ENCODE measurements around the gene PDE6D. TPM values are rescaled to one million over a fixed set of nuclear protein-coding genes. Genes with fewer than 3 reads are reported as not detected.

PDE6D gene
- total RNA-seq, 1 donor from 2014 or later = 14.1 TPM

DNA sequence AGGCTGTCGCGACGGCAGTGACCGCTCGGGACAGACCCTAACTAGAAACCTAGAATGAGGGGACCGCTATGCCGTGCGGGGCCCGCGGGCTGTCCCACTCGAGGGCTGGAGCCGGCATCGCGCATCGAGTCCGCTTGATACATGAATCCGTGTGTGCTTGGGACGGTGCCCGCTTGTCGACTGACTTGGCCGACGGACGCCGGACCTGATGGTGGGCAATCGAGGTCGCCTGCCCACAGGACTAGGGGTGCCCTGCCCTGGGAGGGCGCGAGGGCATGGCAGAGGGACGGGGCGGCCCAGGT lies 73.5 kb downstream of the PDE6D start:
- H3K27me3 ChIP-seq (ENCODE audit: control insufficient read depth in 3 of 3, insufficient read depth in 3 of 3, low read length in 3 of 3) = no peaks in the 10 kb centered on the region
- H3K36me3 ChIP-seq (ENCODE audit: control insufficient read depth in 3 of 3, insufficient read depth in 3 of 3, low read length in 3 of 3) = peaks cover 9 to 11% (median 10%) of the 10 kb centered on the region in 3 donors
- peak overlapping the region; percentile 97 for H3K27ac ChIP-seq (ENCODE audit: low read depth, low read length)
- H3K4me1 ChIP-seq (ENCODE audit: control insufficient read depth in 3 of 3, insufficient read depth in 3 of 3, low read length in 3 of 3) = peaks cover 28 to 52% (median 40%) of the 10 kb centered on the region in 3 donors
- H3K9me3 ChIP-seq (ENCODE audit: control insufficient read depth in 3 of 3, low read length in 3 of 3) = no peaks in the 10 kb centered on the region
- H3K9ac ChIP-seq (ENCODE audit: low read depth in 1 of 3, low read length in 3 of 3) = peak overlapping the region; percentile 95 to 100 (median 98)
- H3K4me3 ChIP-seq (ENCODE audit: low read length in 3 of 3) = peak overlapping the region; percentile 72 to 98 (median 90)

DNA sequence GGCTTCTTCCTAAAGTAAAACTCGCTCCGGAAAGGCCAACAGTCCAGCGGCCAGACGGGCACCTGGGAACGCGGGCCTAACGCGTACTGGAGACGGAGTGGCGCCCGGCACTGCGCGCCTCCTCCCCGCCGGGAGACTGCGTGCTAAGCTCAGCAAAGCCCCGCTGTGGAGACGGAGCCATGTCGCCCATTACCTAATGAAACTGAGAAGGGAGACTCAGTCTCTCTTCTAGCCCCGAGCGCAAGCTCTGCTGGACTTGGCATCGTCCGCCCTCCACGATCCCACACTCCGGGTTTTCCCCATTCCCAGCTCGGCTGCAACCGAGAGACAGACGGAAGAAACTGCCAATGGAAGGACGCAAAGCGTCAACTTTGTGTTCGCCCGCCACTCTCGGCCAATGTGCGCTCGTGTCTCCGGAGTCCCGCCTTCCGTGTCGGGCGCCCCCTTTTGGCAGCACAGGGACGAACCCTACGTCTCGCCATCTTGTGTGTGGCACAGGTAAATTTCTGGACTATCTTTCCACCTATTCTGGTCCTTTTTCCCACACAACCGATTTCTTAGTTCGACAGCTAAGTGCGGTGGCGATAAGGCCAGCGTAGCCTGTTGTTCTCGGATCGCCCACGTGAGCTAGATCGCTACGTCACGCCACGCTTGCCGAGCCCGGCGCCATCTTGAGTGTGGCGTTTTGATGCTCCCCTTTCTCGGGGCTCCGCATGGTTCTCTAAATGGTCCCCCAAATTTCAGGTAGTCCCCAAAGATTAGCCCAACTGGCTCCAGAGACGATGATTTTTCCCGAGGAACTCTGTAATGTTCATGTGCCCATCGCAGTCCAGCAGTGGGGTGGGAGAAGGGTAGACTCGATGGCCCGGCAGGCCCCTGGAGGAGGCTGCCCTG lies 74.1 kb downstream of the PDE6D start:
- no peaks in the 10 kb centered on the region for H3K27me3 ChIP-seq (ENCODE audit: control insufficient read depth in 3 of 3, insufficient read depth in 3 of 3, low read length in 3 of 3)
- no peaks in the 10 kb centered on the region for H3K9me3 ChIP-seq (ENCODE audit: control insufficient read depth in 3 of 3, low read length in 3 of 3)
- peaks cover 3 to 5% (median 4%) of the 10 kb centered on the region in 3 donors for H3K36me3 ChIP-seq (ENCODE audit: control insufficient read depth in 3 of 3, insufficient read depth in 3 of 3, low read length in 3 of 3)
- H3K4me1 ChIP-seq (ENCODE audit: control insufficient read depth in 3 of 3, insufficient read depth in 3 of 3, low read length in 3 of 3) = peaks cover 22 to 49% (median 38%) of the 10 kb centered on the region in 3 donors
- peak overlapping the region; percentile 95 to 100 (median 98) for H3K9ac ChIP-seq (ENCODE audit: low read depth in 1 of 3, low read length in 3 of 3)
- H3K4me3 ChIP-seq (ENCODE audit: low read length in 3 of 3) = peak overlapping the region; percentile 72 to 98 (median 90)
- H3K27ac ChIP-seq (ENCODE audit: low read depth, low read length) = peak overlapping the region; percentile 97

DNA sequence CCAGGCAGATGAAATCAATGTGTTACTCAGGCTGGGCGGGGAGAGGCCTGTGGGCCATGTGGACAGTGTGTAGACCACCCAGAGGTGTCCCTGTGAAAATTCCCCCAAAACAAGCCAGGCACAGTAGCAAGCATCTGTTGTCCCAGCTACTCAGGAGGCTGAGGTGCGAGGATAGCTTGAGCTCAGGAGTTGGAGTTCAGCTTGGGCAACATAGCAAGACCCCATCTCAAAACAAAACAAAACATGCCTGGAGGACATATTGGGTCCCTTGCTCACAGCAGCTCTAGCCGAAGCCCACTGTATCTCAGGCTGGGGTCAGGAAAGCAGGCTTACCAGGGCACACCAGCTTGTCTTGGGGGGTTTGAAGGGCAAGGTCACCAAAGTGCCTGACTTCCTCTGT lies 77.1 kb downstream of the PDE6D start:
- Histone ChIP-seq H3K36me3 (ENCODE audit: control insufficient read depth in 3 of 3, insufficient read depth in 3 of 3, low read length in 3 of 3) (no peaks in the 10 kb centered on the region), H3K9me3 (ENCODE audit: control insufficient read depth in 3 of 3, low read length in 3 of 3) (no peaks in the 10 kb centered on the region), H3K4me1 (ENCODE audit: control insufficient read depth in 3 of 3, insufficient read depth in 3 of 3, low read length in 3 of 3) (peaks cover 11 to 35% (median 25%) of the 10 kb centered on the region in 3 donors), H3K9ac (ENCODE audit: low read depth in 1 of 3, low read length in 3 of 3) (no peak overlapping the region), H3K27me3 (ENCODE audit: control insufficient read depth in 3 of 3, insufficient read depth in 3 of 3, low read length in 3 of 3) (no peaks in the 10 kb centered on the region), H3K4me3 (ENCODE audit: low read length in 3 of 3) (no peak overlapping the region), H3K27ac (ENCODE audit: low read depth, low read length) (no peak overlapping the region)

DNA sequence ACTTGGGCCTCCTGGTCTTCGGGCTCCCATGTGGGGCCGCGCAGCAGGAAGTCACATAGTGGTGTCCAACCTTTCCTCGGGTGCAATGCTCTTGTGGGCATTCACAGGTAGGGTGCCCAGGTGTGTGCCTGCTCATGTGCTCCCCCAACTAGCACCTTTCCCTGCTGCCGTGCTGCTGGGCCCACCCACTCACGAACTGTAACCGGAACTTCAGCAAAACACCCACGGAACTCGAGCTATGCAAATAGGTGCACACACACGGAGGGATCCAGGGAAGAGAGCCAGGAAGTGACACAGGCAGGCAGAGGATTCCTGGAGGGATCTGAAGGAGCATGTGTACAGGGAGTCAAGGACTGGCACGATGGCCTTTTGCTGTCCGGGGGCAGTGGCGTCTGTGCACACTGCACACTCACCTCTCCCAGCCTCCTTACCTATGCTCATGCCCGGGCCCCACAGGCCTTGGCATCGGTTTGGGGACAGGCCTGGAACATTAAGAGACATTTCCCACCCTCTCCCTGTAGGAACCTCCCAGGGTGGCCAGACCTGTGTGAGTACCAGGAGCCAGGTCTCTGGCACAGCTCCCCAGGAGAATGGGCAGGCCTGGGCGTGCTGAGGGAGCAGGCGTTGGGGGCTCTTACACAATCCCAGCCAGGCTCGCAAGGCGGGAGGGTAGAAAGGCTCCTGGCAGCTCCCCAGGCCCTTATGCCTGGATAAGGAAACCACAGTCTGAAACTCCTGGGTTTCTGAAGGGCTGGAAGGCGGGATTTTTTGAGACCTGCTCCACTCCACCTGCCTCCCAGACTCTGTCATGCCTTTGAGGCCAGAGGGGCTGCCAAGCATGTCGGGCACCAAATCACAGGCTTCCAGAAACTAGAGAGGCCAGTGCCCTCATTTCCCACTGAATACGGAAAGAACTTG lies 79.4 kb downstream of the PDE6D start:
- Histone ChIP-seq H3K27me3 (ENCODE audit: control insufficient read depth in 3 of 3, insufficient read depth in 3 of 3, low read length in 3 of 3) (no peaks in the 10 kb centered on the region), H3K9ac (ENCODE audit: low read depth in 1 of 3, low read length in 3 of 3) (peak overlapping the region in 2 of 3 donors; percentile 50 to 64), H3K9me3 (ENCODE audit: control insufficient read depth in 3 of 3, low read length in 3 of 3) (no peaks in the 10 kb centered on the region), H3K36me3 (ENCODE audit: control insufficient read depth in 3 of 3, insufficient read depth in 3 of 3, low read length in 3 of 3) (no peaks in the 10 kb centered on the region), H3K27ac (ENCODE audit: low read depth, low read length) (peak overlapping the region; percentile 30), H3K4me3 (ENCODE audit: low read length in 3 of 3) (no peak overlapping the region), H3K4me1 (ENCODE audit: control insufficient read depth in 3 of 3, insufficient read depth in 3 of 3, low read length in 3 of 3) (peaks cover 7 to 28% (median 20%) of the 10 kb centered on the region in 3 donors)

DNA sequence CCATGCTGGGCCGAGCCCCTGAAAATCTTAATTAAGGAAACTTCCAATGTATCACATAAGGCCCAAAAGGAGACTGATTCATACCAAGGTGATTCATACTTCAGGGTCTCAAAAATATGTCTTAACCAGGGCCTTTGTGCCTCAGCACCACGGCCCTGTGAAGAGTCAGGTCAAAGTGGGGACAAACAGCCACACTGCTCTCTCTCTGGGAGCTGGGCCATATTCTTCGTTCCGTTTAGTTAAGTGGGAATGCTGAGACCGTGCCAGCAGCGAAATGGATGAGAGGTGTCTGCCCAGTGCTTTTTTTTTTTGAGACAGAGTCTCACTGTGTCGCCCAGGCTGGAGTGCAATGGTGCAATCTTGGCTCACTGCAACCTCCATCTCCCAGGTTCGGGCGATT lies 82.1 kb downstream of the PDE6D start:
- Histone ChIP-seq H3K36me3 (ENCODE audit: control insufficient read depth in 3 of 3, insufficient read depth in 3 of 3, low read length in 3 of 3) (no peaks in the 10 kb centered on the region), H3K27ac (ENCODE audit: low read depth, low read length) (no peak overlapping the region), H3K4me3 (ENCODE audit: low read length in 3 of 3) (no peak overlapping the region), H3K4me1 (ENCODE audit: control insufficient read depth in 3 of 3, insufficient read depth in 3 of 3, low read length in 3 of 3) (peaks cover 6 to 11% (median 9%) of the 10 kb centered on the region in 3 donors), H3K27me3 (ENCODE audit: control insufficient read depth in 3 of 3, insufficient read depth in 3 of 3, low read length in 3 of 3) (no peaks in the 10 kb centered on the region), H3K9ac (ENCODE audit: low read depth in 1 of 3, low read length in 3 of 3) (no peak overlapping the region), H3K9me3 (ENCODE audit: control insufficient read depth in 3 of 3, low read length in 3 of 3) (no peaks in the 10 kb centered on the region)

DNA sequence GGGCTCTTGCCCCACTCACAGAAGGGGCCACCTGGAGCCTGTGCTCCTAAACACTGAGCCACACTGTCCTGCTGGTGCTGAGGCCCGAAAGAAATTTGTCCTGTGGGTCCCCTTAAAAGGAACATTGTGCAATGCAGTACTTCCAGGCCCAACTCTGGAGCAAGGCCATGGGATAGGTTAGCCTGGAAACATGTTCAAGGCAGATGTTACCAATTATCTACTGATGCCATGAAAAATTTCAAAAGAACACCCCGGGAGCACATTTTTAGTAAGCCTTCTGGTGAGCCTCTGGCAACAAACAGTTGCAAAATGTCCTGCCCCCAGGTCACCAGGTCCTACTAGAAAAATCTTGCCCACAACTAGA lies 85.1 kb downstream of the PDE6D start:
- Histone ChIP-seq H3K4me1 (ENCODE audit: control insufficient read depth in 3 of 3, insufficient read depth in 3 of 3, low read length in 3 of 3) (peaks cover 0 to 6% (median 0%) of the 10 kb centered on the region in 3 donors), H3K27ac (ENCODE audit: low read depth, low read length) (no peak overlapping the region), H3K4me3 (ENCODE audit: low read length in 3 of 3) (no peak overlapping the region), H3K9me3 (ENCODE audit: control insufficient read depth in 3 of 3, low read length in 3 of 3) (no peaks in the 10 kb centered on the region), H3K36me3 (ENCODE audit: control insufficient read depth in 3 of 3, insufficient read depth in 3 of 3, low read length in 3 of 3) (no peaks in the 10 kb centered on the region), H3K27me3 (ENCODE audit: control insufficient read depth in 3 of 3, insufficient read depth in 3 of 3, low read length in 3 of 3) (no peaks in the 10 kb centered on the region), H3K9ac (ENCODE audit: low read depth in 1 of 3, low read length in 3 of 3) (no peak overlapping the region)

DNA sequence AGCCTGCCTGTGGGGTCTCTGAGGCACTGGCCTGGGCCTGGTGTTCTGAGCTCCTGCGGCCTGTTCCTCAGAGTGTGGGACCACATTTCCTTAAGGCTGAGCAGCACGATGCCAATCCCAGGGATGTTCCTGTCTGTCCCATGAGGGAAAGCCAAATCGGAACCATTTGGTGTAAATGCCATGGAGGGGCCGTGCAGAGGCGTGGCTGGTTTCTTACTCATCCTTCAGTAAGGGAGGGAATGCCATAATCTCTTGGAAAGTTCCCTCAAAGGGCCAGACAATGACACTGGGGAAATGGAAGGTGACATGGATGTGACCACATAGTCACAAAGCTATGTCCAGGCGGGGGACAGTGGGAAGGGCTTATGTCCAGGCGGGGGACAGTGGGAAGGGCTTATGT lies 87.1 kb downstream of the PDE6D start:
- Histone ChIP-seq H3K27ac (ENCODE audit: low read depth, low read length) (no peak overlapping the region), H3K36me3 (ENCODE audit: control insufficient read depth in 3 of 3, insufficient read depth in 3 of 3, low read length in 3 of 3) (no peaks in the 10 kb centered on the region), H3K9me3 (ENCODE audit: control insufficient read depth in 3 of 3, low read length in 3 of 3) (no peaks in the 10 kb centered on the region), H3K4me1 (ENCODE audit: control insufficient read depth in 3 of 3, insufficient read depth in 3 of 3, low read length in 3 of 3) (peaks cover 6 to 10% (median 7%) of the 10 kb centered on the region in 3 donors), H3K27me3 (ENCODE audit: control insufficient read depth in 3 of 3, insufficient read depth in 3 of 3, low read length in 3 of 3) (no peaks in the 10 kb centered on the region), H3K9ac (ENCODE audit: low read depth in 1 of 3, low read length in 3 of 3) (no peak overlapping the region), H3K4me3 (ENCODE audit: low read length in 3 of 3) (no peak overlapping the region)

DNA sequence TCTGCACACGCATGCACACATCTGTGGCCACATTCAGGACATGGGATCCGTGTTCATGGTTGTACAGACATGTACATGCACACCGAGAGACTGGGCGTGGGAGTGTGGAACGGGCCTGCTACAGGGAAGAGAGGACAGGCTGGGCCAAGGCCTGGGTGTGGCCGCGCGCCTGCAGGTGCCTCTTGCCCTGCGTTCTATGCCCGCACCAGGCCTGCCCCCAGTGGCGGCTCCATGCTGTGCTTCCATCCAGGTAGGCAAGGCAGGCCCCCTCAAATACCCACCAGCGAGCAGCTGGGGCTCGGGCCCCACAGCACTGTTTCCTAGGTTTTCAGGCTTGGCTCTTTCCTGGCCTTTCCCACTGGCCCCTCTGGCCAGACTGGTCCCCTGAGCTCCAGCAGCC lies 88.2 kb downstream of the PDE6D start:
- no peak overlapping the region for H3K9ac ChIP-seq (ENCODE audit: low read depth in 1 of 3, low read length in 3 of 3)
- H3K27ac ChIP-seq (ENCODE audit: low read depth, low read length) = no peak overlapping the region
- H3K36me3 ChIP-seq (ENCODE audit: control insufficient read depth in 3 of 3, insufficient read depth in 3 of 3, low read length in 3 of 3) = no peaks in the 10 kb centered on the region
- H3K27me3 ChIP-seq (ENCODE audit: control insufficient read depth in 3 of 3, insufficient read depth in 3 of 3, low read length in 3 of 3) = no peaks in the 10 kb centered on the region
- no peak overlapping the region for H3K4me3 ChIP-seq (ENCODE audit: low read length in 3 of 3)
- peaks cover 15 to 19% (median 17%) of the 10 kb centered on the region in 3 donors for H3K4me1 ChIP-seq (ENCODE audit: control insufficient read depth in 3 of 3, insufficient read depth in 3 of 3, low read length in 3 of 3)
- no peaks in the 10 kb centered on the region for H3K9me3 ChIP-seq (ENCODE audit: control insufficient read depth in 3 of 3, low read length in 3 of 3)

DNA sequence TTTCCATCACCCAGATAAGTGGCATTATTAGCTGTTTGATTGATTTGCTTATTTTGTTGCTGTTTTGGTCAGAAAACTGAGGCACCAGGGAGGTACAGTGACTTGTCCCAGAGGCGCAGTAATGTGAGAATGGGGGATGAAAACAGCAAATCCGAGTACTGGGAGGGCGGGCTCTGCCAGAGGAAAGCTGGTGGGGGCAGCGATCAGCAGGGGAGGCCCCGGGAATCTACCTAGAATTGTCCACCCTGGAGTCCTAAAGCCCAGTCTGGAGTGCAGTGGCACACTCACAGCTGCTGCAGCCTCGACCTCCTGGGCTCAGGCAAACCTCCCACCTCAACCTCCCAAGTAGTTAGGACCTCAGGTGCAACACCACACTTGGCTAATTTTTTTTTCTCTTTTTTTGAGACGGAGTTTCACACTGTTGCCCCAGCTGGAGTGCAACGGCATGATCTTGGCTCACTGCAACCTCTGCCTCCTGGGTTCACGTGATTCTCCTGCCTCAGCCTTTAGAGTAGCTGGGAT lies 89.8 kb downstream of the PDE6D start:
- Histone ChIP-seq H3K27ac (ENCODE audit: low read depth, low read length) (no peak overlapping the region), H3K4me1 (ENCODE audit: control insufficient read depth in 3 of 3, insufficient read depth in 3 of 3, low read length in 3 of 3) (peaks cover 15 to 27% (median 22%) of the 10 kb centered on the region in 3 donors), H3K36me3 (ENCODE audit: control insufficient read depth in 3 of 3, insufficient read depth in 3 of 3, low read length in 3 of 3) (no peaks in the 10 kb centered on the region), H3K4me3 (ENCODE audit: low read length in 3 of 3) (no peak overlapping the region), H3K9me3 (ENCODE audit: control insufficient read depth in 3 of 3, low read length in 3 of 3) (no peaks in the 10 kb centered on the region), H3K27me3 (ENCODE audit: control insufficient read depth in 3 of 3, insufficient read depth in 3 of 3, low read length in 3 of 3) (no peaks in the 10 kb centered on the region), H3K9ac (ENCODE audit: low read depth in 1 of 3, low read length in 3 of 3) (no peak overlapping the region)

Measured in skeletal muscle tissue (tissue), 4 donors.